Measurements from ENCODE around the gene ADPRH.

Gene ADPRH

GRCh38 chr3:119598410-119599098 is 19.3 kb downstream of the ADPRH start:
- DNase-seq, result no peak

- DNase-seq, result no peak
These were observed 20.4 kb downstream of the ADPRH start for GRCh38 chr3:119599558-119600174.

- DNase-seq, result peak; percentile 9 to 26
These were observed 21.4 kb downstream of the ADPRH start for GRCh38 chr3:119600732-119601131.

- no peak for DNase-seq
These were observed 21.9 kb downstream of the ADPRH start for GRCh38 chr3:119601154-119601553.

GRCh38 chr3:119602676-119603075 is 23.4 kb downstream of the ADPRH start:
- DNase-seq, result no peak

- DNase-seq, result no peak
These were observed 25.6 kb downstream of the ADPRH start for GRCh38 chr3:119604878-119605277.

- no peak for DNase-seq
These were observed 29.2 kb downstream of the ADPRH start for GRCh38 chr3:119608405-119609000.

- no peak for DNase-seq
These were observed 30.0 kb downstream of the ADPRH start for GRCh38 chr3:119609301-119609700.

GRCh38 chr3:119611664-119612063 is 32.4 kb downstream of the ADPRH start:
- no peak for DNase-seq

GRCh38 chr3:119613201-119613600 is 33.9 kb downstream of the ADPRH start:
- no peak for DNase-seq

- no peak for DNase-seq
These were observed 34.6 kb downstream of the ADPRH start for GRCh38 chr3:119613872-119614271.

- no peak for DNase-seq
These were observed 36.8 kb downstream of the ADPRH start for GRCh38 chr3:119616056-119616455.

- DNase-seq, result no peak
These were observed 39.8 kb downstream of the ADPRH start for GRCh38 chr3:119619094-119619493.

GRCh38 chr3:119620899-119621298 is 41.6 kb downstream of the ADPRH start:
- DNase-seq, result no peak

GRCh38 chr3:119624002-119624720 is 44.9 kb downstream of the ADPRH start:
- DNase-seq, result no peak

GRCh38 chr3:119625451-119626153 is 46.3 kb downstream of the ADPRH start:
- DNase-seq, result no peak

- DNase-seq, result no peak
These were observed 46.9 kb downstream of the ADPRH start for GRCh38 chr3:119626196-119626595.

GRCh38 chr3:119627461-119627860 is 48.2 kb downstream of the ADPRH start:
- peak; percentile 39 to 41 for DNase-seq

- DNase-seq, result no peak
These were observed 49.1 kb downstream of the ADPRH start for GRCh38 chr3:119628390-119628789.

- DNase-seq, result no peak
These were observed 49.6 kb downstream of the ADPRH start for GRCh38 chr3:119628816-119629445.

GRCh38 chr3:119630128-119630879 is 51.0 kb downstream of the ADPRH start:
- DNase-seq, result no peak

GRCh38 chr3:119630880-119631329 is 51.6 kb downstream of the ADPRH start:
- DNase-seq, result no peak

Measured in Kasumi-1 (cell line).